ENCODE data around the gene HHAT. TPM values are rescaled to one million over a fixed set of nuclear protein-coding genes. Genes with fewer than 3 reads are reported as not detected.

The HHAT gene
- total and polyA plus RNA-seq, 9 of the 15 experiments (the other 6 are each of a cell fraction or from before 2014, with no cell fraction given) = 0.07 to 0.16 (median 0.13) TPM; not detected in 1

DNA sequence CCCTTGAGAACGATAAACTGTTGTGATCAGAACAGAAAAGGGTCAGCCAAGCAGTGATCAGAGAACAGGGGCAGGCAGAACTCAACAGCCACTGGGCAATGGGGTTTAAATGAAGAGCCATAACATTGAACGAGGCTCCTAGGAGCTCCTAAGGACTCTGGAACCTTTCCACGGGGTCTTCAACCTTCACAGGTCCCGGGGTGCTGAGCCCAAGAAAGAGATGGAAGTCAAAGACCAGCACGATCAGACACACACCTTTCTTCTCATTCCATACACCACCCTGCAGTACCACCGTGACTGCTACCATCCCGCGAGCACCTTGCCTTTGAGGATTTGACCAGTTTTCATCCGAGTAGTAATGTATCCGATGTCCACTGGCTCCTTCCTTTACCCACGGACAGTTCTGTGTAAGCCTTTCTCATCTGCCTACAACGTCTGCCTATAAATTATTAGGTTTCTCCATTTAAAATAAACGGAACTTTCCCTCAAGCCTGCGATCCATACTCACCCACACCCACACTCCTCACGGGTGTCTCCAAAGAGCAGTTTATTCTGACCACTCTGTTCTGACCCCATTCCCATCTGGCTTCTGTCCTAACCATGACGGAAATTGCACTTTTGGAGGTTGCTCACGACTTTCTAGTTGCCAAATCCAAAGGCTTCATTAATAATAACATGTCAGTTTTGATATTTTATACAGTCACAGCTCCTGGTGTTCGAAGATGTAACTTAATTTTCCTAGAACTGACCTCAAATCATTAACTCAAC is 16.8 kb upstream of the HHAT start (continued):
- TF ChIP-seq GTF2B (IDR thresholded peaks at IDR 0.05; ENCODE audit: extremely low read depth, insufficient read length) = no peak
- no peak for TF ChIP-seq NR2C2 (CRISPR knock-in tag; IDR thresholded peaks at IDR 0.05)
- TF ChIP-seq NR2C2 (tag; IDR thresholded peaks at IDR 0.05) = no peak
- TF ChIP-seq TFAM (CRISPR knock-in tag; conservative IDR thresholded peaks at IDR 0.05) = no peak

GRCh38 chr1:210313046-210313595 is 15.6 kb upstream of the HHAT start:
- ATAC-seq (no peak), FAIRE-seq (no peak), DNase-seq (ENCODE audit: extremely low read depth in 1 of 4, low spot score in 3 of 4) (no peak)
- Histone ChIP-seq H3K4me3 (no peak overlapping the region), H2AFZ (ENCODE audit: low read depth, low read length) (no peak overlapping the region), H3K9ac (ENCODE audit: insufficient read depth in 1 of 2, low read depth in 2 of 2, low read length in 2 of 2) (no peak overlapping the region), H3K27me3 (ENCODE audit: control insufficient read depth in 2 of 2, insufficient read depth in 2 of 2, low read length in 2 of 2) (no peaks in the 10 kb centered on the region; a peak in 2 of 5 replicates), H3K9me3 (replicated peaks; ENCODE audit: control insufficient read depth, insufficient read depth, low read depth, low read length) (no peaks in the 10 kb centered on the region), H3K4me1 (replicated peaks in 1 of 2; ENCODE audit: control insufficient read depth in 2 of 2, insufficient read depth in 2 of 2, low read length in 2 of 2) (peaks cover 0 to 6% of the 10 kb centered on the region in 2 experiments; a peak in 2 of 5 replicates), H3K9me1 (ENCODE audit: control insufficient read depth, insufficient read depth, low read length) (peaks cover 3% of the 10 kb centered on the region), H4K20me1 (replicated peaks; ENCODE audit: control insufficient read depth, insufficient read depth, low read length) (no peaks in the 10 kb centered on the region), H3K79me2 (ENCODE audit: control insufficient read depth, insufficient read depth, low read length) (no peaks in the 10 kb centered on the region), H3K4me2 (ENCODE audit: insufficient read depth, low read length) (no peak overlapping the region), H3K36me3 (ENCODE audit: control insufficient read depth, insufficient read depth, low read length) (no peaks in the 10 kb centered on the region), H3K27ac (ENCODE audit: extremely low read depth, low read depth, low read length) (no peak overlapping the region)
- in situ Hi-C loops (cut with MboI) (loop anchor here (10.0 kb wide), 1 partner anchor 458 kb away; no protein-coding TSS in a partner anchor), intact Hi-C loops (cut with micrococcal nuclease) (no loop called here)
- POLR2A ChIA-PET = no interaction called here
- no TSS peak for BruUV-seq (replicated peaks)
- WGBS (ENCODE audit: insufficient coverage, low coverage, missing lambda C conversion rate) = 0% methylated on average over 6 of the region's 6 CpGs
- CTCF ChIA-PET (ENCODE audit: low intra/inter-chr PET ratio) = no interaction called here
- TF ChIP-seq BACH1 (tag; IDR thresholded peaks at IDR 0.05) = no peak
- TF ChIP-seq, protein P1, sequence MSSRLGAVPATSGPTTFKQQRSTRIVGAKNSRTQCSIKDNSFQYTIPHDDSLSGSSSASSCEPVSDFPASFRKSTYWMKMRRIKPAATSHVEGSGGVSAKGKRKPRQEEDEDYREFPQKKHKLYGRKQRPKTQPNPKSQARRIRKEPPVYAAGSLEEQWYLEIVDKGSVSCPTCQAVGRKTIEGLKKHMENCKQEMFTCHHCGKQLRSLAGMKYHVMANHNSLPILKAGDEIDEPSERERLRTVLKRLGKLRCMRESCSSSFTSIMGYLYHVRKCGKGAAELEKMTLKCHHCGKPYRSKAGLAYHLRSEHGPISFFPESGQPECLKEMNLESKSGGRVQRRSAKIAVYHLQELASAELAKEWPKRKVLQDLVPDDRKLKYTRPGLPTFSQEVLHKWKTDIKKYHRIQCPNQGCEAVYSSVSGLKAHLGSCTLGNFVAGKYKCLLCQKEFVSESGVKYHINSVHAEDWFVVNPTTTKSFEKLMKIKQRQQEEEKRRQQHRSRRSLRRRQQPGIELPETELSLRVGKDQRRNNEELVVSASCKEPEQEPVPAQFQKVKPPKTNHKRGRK (tag; IDR thresholded peaks at IDR 0.05) = no peak
- TF ChIP-seq, protein P2, sequence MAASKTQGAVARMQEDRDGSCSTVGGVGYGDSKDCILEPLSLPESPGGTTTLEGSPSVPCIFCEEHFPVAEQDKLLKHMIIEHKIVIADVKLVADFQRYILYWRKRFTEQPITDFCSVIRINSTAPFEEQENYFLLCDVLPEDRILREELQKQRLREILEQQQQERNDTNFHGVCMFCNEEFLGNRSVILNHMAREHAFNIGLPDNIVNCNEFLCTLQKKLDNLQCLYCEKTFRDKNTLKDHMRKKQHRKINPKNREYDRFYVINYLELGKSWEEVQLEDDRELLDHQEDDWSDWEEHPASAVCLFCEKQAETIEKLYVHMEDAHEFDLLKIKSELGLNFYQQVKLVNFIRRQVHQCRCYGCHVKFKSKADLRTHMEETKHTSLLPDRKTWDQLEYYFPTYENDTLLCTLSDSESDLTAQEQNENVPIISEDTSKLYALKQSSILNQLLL (CRISPR knock-in tag; IDR thresholded peaks at IDR 0.05; ENCODE audit: borderline replicate concordance) = no peak
- no peak for TF ChIP-seq TRIM28 (IDR thresholded peaks at IDR 0.05)
- TF ChIP-seq ZSCAN29 (IDR thresholded peaks at IDR 0.05) = no peak
- TF ChIP-seq RBM22 (IDR thresholded peaks at IDR 0.05; ENCODE audit: low read depth, low read length, poor library complexity, severe bottlenecking) = no peak
- no peak for TF ChIP-seq NR2C1 (IDR thresholded peaks at IDR 0.05)
- no peak for TF ChIP-seq NR2C1 (tag; IDR thresholded peaks at IDR 0.05)
- TF ChIP-seq ZNF324 (CRISPR knock-in tag; IDR thresholded peaks at IDR 0.05) = no peak
- TF ChIP-seq MXI1 (IDR thresholded peaks at IDR 0.05; ENCODE audit: low read depth, low read length) = no peak
- TF ChIP-seq BRD4 (IDR thresholded peaks at IDR 0.05) = no peak
- TF ChIP-seq ZNF785 (CRISPR knock-in tag; IDR thresholded peaks at IDR 0.05) = no peak
- TF ChIP-seq RUNX1 (IDR thresholded peaks at IDR 0.05; ENCODE audit: low read depth) = no peak
- no peak for TF ChIP-seq BRD9 (IDR thresholded peaks at IDR 0.05; ENCODE audit: low read depth, partially characterized antibody)
- TF ChIP-seq NFATC3 (IDR thresholded peaks at IDR 0.05) = no peak
- TF ChIP-seq ZC3H11A (IDR thresholded peaks at IDR 0.05; ENCODE audit: low read depth, low read length) = no peak
- TF ChIP-seq RB1 (IDR thresholded peaks at IDR 0.05; ENCODE audit: low read depth) = no peak
